ENCODE data around the gene FBXO4.

The FBXO4 gene, protein sequence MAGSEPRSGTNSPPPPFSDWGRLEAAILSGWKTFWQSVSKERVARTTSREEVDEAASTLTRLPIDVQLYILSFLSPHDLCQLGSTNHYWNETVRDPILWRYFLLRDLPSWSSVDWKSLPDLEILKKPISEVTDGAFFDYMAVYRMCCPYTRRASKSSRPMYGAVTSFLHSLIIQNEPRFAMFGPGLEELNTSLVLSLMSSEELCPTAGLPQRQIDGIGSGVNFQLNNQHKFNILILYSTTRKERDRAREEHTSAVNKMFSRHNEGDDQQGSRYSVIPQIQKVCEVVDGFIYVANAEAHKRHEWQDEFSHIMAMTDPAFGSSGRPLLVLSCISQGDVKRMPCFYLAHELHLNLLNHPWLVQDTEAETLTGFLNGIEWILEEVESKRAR

DNA sequence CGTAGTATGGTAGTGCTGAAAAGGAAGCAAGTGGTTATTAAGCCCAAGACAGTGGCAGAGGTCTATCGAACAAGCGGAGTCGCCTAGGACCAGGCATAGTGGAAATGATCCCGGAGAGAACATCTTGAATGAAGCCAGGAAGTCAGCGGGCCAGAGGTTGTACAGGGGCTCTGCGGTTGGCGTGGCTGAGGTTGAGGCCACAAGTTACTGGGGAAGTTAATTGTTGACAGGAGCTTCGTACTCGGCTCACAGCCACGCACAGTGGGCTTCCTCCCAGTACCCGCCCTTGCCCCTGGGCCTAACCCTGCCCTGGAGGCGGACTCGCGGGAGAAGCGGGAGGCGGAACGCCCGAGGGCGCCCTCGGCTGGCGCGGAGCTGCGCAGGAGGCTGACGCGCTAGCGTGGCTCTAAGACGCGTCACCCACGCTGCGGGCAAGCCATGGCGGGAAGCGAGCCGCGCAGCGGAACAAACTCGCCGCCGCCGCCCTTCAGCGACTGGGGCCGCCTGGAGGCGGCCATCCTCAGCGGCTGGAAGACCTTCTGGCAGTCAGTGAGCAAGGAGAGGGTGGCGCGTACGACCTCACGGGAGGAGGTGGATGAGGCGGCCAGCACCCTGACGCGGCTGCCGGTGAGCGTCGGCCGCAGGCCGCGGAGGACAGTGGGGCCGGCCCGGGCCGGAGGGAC, at the start of gene FBXO4:
FBXO4 (plus strand) TSS at position 410 of the 683 bp plus-strand sequence; CDS start at position 439, 29 bp downstream.
- peak; percentile 64 for DNase-seq (ENCODE audit: low read depth)

DNA sequence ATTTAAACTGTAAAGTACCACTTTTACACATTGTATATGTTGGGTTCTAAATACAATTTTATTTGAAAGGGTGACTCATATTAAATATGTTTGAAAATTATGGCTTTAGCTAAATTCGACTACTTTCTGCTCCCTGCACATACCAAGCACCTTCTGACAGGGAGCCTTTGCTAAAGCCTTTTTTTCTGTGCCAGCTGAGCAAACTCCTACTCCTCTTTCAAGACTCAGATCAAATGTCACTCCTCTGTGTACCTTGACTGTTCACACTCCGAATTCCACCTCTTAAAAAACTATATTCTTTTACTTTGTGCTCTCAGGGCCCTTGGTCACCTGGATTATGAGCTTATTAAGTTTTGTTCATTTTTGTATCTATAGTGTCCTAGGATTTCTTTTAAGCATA, 48.4 kb upstream of the FBXO4 start:
- DNase-seq (ENCODE audit: low read depth) = no peak

DNA sequence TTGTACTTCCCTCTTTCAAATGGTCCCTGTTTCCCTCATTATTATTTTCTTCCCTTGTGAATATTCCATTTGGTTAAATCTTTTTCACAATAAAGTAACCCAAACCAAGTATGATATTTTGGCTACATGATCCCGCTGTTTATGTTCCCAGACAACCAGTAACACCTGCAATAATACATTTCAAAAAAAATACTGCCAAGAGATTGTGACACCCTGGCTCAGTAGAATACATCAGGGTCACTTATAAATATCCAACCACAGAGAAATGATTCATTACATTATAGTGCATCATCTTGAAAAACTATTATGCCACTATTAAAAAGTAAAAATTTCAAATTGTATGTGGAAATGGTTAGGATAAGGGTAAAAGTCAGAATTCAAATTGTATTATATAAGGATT, 47.7 kb upstream of the FBXO4 start:
- no peak for DNase-seq (ENCODE audit: low read depth)

DNA sequence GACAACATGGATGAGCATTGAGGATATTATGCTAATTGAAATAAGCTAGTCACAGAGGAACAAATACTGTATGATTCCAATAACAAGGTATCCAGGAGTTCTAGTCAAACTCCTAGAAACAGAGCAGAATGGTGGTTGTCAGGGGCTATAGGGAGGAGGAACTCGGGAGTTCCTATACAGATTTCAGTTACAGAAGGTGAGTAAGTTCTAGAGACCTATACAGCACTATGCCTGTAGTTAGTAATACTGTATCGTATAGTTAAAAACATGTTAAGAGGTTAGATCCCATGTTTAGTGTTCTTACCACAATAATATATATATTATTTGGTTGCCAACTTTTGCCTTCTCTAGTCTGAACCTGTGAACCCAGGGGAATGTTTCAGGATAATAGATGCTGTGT, 46.9 kb upstream of the FBXO4 start:
- DNase-seq (ENCODE audit: low read depth) = no peak

DNA sequence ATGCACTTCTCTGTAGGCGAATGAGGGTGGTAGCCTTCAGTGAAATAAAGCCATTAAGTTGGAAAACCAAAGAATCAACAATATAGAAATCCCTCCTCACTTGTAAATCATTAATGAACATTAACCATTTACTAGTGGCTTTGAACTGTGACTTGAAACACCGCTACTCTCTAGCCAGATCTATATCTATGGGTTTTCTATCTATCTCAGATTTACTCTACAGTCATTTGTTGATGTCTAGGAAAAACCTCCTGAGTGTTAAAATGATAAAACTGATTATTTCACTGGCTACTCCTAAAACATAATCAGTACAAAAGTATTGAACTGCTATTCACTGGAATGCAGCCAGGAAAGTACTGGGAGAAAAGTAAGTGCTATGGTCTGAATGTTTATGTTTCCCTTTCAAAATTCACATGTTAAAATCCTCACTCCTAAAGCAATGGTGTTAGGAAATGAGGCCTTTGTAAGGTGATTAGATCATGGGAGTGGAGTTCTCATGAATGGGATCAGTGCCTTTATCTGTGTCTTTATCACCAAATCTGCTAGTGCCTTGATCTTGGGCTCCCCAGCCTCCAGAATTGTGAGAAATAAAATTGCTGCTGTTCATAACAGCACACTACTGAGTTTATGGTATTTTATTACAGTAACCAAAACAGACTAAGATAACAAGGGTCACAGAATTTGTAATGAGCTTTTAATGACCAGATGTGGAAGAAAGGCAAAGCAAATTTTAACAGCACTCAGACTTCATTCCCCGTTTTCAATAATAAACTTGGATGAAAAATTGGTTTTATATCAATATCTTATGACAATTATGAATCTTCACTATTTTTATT, 46.2 kb upstream of the FBXO4 start:
- DNase-seq (ENCODE audit: low read depth) = no peak

DNA sequence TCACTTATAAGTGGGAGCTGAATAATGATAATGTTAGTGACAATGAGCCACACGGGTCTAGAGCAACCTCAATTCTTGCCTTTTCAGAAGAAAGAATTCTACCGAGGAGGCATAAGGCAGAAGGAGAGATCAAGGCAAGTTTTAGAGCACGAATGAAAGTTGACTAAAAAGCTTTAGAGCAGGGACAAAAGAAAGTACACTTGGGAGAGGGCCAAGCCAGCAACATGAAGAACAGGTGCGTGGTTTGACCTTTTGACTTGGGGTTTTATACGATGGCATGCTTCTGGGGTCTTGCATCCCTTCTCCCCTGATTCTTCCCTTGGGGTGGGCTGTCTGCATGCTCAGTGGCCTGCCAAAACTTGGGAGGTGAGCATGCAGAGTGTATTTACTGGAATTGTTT, 42.3 kb upstream of the FBXO4 start:
- no peak for DNase-seq (ENCODE audit: low read depth)

DNA sequence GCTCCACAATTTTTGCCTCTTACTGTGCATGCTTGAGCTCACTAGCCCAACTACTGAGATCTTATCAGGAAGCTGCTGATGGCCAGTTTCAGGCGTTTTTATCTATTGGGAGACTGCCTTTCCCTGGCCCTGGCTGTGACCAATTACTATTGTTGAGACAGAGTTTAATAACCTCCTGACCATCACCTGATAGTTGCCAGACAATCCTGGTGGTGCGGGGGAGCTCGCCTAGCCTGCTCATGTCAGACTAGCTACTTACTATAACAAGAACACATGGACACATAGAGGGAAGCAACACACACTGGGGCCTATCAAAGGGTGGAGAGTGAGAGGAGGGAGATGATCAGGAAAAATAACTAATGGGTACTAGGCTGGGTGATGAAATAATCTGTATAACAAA, 41.8 kb upstream of the FBXO4 start:
- no peak for DNase-seq (ENCODE audit: low read depth)

DNA sequence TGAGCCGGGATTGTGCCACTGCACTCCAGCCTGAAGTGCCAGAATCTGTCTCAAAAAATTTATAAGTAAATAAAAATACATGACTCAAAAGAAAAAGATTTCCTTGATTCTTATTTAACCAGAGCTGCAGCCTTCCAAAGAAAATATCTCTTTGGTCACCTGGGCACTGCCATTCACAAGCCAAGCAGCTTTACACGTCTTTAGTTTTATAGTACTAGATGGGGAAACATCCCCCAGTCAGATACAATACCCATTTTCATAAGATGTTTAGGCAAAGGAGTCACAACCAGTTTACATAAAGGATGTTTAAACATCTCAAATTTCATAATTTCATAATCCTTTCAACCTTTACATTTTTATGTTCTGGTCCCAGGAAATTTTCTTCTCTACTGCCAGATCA, 41.1 kb upstream of the FBXO4 start:
- DNase-seq (ENCODE audit: low read depth) = no peak

DNA sequence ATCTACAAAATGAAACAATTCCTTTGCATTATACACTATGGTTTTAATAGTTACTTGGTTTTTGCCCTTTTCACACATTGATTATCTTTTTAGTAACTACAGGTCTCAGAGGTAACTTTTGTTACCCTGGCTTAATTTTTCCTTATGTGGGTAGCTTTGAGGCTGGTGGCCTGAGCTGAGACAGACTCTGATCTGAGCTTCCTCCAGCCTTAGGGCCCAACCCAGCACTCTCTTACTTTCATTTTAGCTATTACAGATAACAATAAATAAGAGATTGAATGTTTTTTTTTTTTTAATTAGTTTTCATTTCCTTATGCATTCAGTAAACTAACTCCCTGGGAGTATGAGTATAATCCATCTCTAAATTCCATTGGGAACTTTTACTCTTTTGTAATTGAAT, 39.8 kb upstream of the FBXO4 start:
- no peak for DNase-seq (ENCODE audit: low read depth)

DNA sequence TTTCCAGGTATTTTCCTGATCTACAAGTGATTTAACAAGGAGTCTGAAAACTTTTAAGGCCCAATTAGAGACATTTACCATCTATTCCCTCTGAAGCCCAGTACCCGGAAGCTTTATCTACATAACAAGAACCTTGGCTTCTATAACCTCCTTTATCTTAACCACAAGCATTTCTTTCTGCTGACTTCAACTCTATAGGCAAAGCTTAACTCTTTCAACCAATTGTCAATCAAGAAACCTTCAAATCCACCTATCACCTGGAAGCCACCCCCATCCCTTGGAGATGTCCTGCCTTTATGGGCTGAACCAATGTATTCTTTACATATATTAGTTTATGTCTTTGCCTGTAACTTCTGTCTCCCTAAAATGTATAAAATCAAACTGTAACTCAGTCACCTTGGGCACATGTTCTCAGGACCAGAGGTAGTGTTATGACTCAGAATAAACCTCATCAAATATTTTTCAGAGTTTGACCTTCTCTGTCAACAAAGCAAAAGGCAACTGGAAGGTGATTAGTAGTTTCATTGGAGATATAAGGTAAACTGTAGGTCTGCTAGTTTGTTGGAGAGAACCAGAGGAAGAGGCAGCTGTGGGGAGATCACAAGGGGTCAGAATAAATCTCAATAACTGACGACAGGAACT, 33.9 kb upstream of the FBXO4 start:
- no peak for DNase-seq (ENCODE audit: low read depth)

DNA sequence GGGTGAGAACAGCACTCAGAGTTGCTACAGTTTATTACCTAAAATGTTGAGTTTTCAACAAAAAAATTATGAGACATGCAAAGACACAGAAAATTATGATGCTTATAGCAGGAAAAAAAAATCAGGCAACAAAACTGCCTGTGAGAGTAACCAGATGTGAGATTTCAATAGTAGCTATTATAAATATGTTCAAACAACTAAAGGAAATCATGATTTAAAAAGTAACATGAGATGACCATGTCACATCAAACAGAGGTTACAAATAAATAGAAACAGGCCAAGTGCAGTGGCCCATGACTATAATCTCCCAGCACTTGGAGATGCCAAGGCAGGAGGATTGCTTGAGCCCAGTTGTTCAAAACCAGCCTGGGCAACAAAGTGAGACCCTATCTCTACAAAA, 33.0 kb upstream of the FBXO4 start:
- DNase-seq (ENCODE audit: low read depth) = no peak

DNA sequence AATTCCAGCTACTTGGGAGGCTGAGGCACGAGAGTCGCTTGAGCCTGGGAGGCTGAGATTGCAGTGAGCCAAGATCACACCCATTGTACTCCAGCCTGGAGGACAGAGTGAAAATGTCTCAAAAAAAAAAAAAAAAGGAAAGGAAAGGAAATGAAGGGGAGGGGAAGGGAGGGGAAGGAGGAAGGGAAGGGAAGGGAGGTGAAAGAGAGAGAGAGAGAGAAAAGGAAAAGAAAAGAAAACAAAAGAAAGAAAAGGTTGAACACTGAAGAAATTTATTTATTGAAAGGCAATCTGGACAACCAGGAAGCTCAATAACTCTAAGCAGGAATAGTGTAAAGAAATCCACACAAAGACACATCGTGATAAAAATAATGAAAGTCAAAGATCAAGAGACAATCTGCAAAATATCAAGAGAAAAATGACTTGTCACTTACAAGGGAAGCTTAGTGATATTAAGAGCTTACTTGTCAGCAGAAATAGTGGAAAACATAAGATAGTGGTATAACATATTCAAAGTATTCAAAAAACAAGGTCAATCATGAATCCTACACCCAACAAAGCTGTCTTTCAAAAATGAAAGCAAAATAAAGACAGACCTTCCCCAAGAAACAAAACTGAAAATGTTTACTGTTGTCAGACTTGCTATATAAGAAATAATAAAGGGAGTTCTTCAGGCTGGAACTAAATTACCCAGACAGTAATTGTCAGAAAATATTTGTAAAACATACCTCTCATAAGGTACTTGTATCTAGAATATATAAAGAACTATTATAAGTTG, 31.8 kb upstream of the FBXO4 start:
- DNase-seq (ENCODE audit: low read depth) = no peak

DNA sequence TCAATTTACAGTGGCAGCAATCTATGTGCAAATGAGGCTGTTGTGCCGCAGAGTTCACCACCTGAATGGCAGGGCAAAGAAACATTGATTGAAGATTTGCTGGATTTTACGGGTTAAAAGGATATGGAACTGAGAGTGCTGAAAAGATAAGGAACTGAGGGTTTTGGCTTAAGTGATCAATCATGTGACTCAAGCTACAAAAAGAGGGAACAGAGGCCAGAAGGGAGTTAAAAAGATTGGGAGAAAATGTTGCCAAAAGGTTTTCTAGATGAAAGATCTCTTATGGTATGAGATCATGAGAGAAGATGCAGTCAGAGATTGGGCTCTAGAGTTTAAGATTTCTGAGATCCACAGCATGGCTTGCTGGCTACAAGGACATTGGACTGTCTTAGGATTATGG, 28.9 kb upstream of the FBXO4 start:
- no peak for DNase-seq (ENCODE audit: low read depth)

DNA sequence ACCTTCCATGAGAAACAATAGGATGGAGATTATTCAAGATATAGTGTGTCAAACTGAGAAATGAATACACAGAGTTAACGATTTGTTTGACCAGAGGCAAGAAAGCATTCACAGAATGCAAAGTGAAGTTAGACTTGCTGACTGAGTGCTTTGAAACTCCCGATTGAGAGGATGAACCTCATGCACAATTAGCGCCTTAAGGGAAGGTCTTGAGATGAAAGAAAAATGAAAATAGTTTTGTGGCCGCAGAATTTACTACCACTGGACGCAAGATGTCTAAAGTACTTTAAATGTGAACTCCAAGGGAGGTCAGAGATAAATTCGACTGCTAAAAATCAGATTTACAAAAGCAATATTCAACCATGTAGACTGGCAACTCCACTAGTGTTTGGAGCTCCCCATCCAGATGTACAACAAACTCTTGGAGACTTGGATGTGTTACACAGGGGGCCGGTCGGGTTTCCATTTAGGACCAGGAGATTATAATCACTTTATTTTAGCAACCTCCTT, 21.6 kb upstream of the FBXO4 start:
- DNase-seq (ENCODE audit: low read depth) = no peak

DNA sequence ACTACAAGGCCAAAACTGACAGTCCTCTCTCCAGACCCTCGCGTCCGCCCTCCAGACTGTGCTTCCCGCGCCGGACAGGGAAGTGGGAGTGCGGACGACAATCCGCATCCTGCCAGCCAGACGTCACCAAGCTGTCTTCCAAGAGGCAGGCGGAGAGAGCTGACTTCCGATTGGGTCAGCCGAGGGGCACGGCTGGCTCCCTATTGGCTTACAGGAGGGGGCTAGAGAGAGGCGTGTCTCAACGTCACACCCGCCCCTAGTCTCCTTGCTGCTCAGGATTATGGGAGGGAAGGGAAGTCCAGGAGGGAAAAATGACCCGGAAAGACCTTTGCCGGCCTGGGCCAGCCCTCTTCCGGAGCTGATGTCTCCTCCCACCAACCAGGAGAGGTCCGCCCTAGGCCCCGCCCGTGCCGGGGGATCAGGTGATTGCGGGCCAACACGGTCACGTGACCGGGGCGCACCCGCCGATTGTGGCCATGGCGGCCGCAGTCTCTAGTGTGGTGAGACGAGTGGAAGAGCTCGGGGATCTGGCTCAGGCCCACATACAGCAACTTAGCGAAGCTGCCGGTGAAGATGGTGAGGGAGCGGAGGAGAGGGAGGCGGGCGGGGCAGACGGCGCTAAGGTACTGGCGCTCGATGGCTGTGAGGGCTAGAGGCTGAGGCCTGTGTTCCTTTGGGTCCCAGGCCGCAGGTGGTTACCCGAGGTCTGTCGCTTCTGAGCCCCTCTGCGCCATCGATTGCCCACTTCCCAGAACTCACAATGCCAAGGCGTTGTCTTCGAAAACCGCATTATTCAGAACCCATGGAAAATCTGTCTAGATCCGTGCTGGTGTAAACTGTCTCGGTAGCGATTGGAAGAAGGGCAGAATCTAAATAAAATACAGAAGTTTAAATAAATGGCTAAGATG, 20.9 kb upstream of the FBXO4 start, which contains the start of gene RIMOC1:
RIMOC1 (plus strand) TSS at position 453 of the 908 bp plus-strand sequence; CDS start at position 477, 24 bp downstream.
- DNase-seq (ENCODE audit: low read depth) = peak; percentile 99

DNA sequence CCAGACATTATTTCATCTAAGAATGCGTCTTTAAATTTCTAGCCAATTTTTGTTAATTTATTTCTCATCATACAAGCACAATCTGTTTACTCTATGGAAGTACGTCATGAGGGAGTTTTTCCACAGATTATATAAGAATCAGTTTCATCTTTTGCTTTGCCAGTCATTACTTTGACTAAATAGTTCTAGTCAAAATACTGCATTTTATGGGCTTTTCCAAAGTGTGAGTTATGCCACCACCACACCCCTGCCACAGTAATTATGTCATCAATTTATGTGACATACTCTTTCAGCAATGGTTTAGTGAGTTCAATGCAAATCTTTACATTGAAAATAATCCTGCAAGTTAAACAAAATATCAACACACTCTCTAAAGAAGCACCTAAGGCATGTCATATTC, 18.9 kb upstream of the FBXO4 start:
- no peak for DNase-seq (ENCODE audit: low read depth)

DNA sequence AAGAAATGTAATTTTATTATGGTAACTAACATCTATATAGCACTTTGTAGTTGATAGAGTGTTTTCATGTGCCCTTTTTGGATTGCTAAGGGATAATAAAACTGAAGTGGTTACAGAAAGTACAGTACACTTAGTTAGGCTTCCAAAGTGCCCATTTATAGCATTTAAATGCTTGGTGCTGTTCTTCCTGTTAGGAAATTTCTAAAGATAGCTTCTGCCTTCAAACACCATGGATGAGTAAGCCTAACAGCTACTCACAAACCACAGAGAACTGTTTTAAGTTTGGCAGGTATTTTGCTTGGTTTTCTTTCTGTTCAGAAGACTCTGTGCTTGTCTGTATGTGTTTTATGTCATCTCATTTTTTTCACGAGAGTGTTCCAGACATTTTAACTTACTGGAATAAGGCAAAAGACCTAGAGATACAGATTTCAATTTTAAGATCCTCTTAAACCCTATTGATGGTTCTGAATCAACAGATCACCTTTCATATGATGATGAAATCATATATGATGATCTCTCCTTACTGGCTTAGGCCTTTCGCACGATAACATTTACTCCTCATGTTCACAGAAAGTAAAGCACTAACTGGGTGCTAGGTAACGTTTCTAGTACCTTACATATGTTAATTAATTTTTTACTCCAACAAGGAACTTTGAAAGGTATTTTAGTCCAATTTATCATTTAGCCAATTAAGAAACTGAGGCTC, 16.6 kb upstream of the FBXO4 start:
- DNase-seq (ENCODE audit: low read depth) = peak; percentile 19

DNA sequence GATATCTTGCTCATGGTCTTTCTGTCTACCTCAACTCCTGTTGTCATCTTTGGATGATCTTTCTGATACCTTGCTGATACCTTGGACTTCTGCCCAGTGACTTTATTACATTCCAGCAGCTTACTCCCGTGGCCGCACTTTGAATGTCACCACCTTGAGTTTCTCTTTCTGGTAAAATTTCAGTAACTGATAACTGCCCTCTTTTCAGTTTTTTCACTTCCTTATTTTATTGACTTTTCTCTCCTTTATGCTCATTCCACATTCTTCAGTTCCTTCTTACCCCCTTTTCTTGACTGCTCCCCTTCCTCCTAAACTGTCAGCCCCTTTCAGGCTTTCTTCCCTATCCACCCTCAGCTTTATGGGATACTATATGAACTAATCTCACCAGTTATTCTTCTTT, 7.0 kb upstream of the FBXO4 start:
- no peak for DNase-seq (ENCODE audit: low read depth)

DNA sequence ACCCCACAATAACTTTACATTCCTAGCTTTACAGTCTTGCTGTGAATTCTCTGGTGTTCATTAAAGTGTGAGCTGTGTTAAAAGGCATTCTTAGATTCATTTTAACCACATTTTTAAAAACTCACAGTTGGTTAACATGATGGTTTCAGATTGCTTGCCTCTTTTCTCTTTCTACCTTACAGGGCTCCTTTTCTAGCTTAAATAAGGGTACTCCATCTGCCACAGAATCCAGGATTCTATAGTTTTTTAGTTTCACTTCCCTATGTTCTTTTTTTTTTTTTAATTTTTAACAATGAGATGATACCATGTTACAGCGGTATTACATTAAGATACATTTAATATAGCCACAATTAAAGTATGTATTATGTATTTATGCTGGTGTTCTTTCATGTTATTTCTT, 3.9 kb upstream of the FBXO4 start:
- no peak for DNase-seq (ENCODE audit: low read depth)
